Activated CD8-positive, alpha-beta memory T cell treated with anti-CD3 and anti-CD28 coated beads for 1 hour (primary cell): ENCODE results near the gene SDS.
A peak's percentile ranks its signal among the peaks of the same experiment; 100 is the strongest.

Source experiments
- DNase-seq, 2 donors: peaks; one replicate each; pipeline ENCODE4 v3.0.0-alpha.2; 2020; ENCODE audit warnings: low read depth in 1 of 2; ENCODE audit errors: extremely low read depth in 1 of 2

Gene SDS

GRCh38 chr12:113427882-113428281 lies 24.2 kb upstream of the SDS start:
- DNase-seq: no peak

- no peak for DNase-seq
These were observed 22.3 kb upstream of the SDS start for GRCh38 chr12:113425960-113426453.

GRCh38 chr12:113424915-113425823 lies 21.5 kb upstream of the SDS start:
- DNase-seq: peak in 1 of 2 donors; percentile 22

GRCh38 chr12:113424456-113424855 lies 20.8 kb upstream of the SDS start:
- DNase-seq: no peak

GRCh38 chr12:113422886-113423669 lies 19.4 kb upstream of the SDS start:
- no peak for DNase-seq

- no peak for DNase-seq
These were observed 18.6 kb upstream of the SDS start, which contains the start of gene SDSL for GRCh38 chr12:113422030-113422885. Gene SDSL (plus strand): TSS chr12:113422380. CDS start chr12:113427983, 5,603 bp downstream.

- no peak for DNase-seq
These were observed 17.4 kb upstream of the SDS start for GRCh38 chr12:113420996-113421595.

GRCh38 chr12:113418213-113418879 lies 14.7 kb upstream of the SDS start:
- DNase-seq: no peak

- DNase-seq: no peak
These were observed 12.5 kb upstream of the SDS start for GRCh38 chr12:113416091-113416754.

GRCh38 chr12:113414519-113415038 lies 10.9 kb upstream of the SDS start:
- no peak for DNase-seq

- DNase-seq: no peak
These were observed 9.8 kb upstream of the SDS start for GRCh38 chr12:113413488-113413939.

- no peak for DNase-seq
These were observed 5.9 kb upstream of the SDS start for GRCh38 chr12:113409462-113410124.

- DNase-seq: no peak
These were observed 5.1 kb upstream of the SDS start for GRCh38 chr12:113408756-113409298.

- no peak for DNase-seq
These were observed 4.4 kb upstream of the SDS start for GRCh38 chr12:113407931-113408600.

GRCh38 chr12:113405694-113406093 lies 2.0 kb upstream of the SDS start:
- no peak for DNase-seq

- no peak for DNase-seq
These were observed 964 bp downstream of the SDS start for GRCh38 chr12:113402586-113403260.
